MCF 10A (cell line): ENCODE data around the gene PARD3. TPM values are rescaled to one million over a fixed set of nuclear protein-coding genes. Genes with fewer than 3 reads are reported as not detected.
"Not testable (repeated sequence)": the region's sequence is repeated elsewhere in the genome, so short reads cannot be mapped to it uniquely, and the experiment has no call there.

Experiments used
- BruUV-seq: library from RNA; stranded (reverse); fragments of 400-500 nt; replicated peaks from 2 replicates; lab custom pipeline; 2021; lab: Mats Ljungman, UMichigan
- CTCF ChIA-PET: fragments of 300-600 bp; sonication (Branson Sonifier 250); formaldehyde crosslinking; extraction: SDS; loops from one replicate; lab custom pipeline; 2021; ENCODE audit warnings: antibody characterized with exemption, inconsistent platforms; lab: Yijun Ruan, JAX
- POLR2A ChIA-PET: fragments of 300-600, 350-650 bp; sonication (Branson Sonifier 250); formaldehyde crosslinking; extraction: SDS; loops from one replicate; lab custom pipeline; 2020; ENCODE audit warnings: antibody characterized with exemption, inconsistent platforms; lab: Yijun Ruan, JAX
- DNase-seq: peaks from one replicate; pipeline ENCODE4 v3.0.0-alpha.2; 2018; ENCODE audit not compliant: unreplicated experiment
- H3K27ac Mint-ChIP-seq: one replicate; pipeline ENCODE4 v1.8.0; 2022; ENCODE audit warnings: mild to moderate bottlenecking, low read depth, mixed read lengths; ENCODE audit not compliant: unreplicated experiment
- H3K27me3 Mint-ChIP-seq: one replicate; pipeline ENCODE4 v1.8.0; 2022; ENCODE audit warnings: mixed read lengths; ENCODE audit not compliant: insufficient read depth, unreplicated experiment
- H3K36me3 Mint-ChIP-seq: one replicate; pipeline ENCODE4 v1.8.0; 2022; ENCODE audit warnings: mild to moderate bottlenecking, moderate library complexity, mixed read lengths; ENCODE audit not compliant: insufficient read depth, unreplicated experiment
- H3K4me1 Mint-ChIP-seq: one replicate; pipeline ENCODE4 v1.8.0; 2022; ENCODE audit warnings: mixed read lengths; ENCODE audit not compliant: insufficient read depth, unreplicated experiment
- H3K4me3 Mint-ChIP-seq: one replicate; pipeline ENCODE4 v1.8.0; 2022; ENCODE audit warnings: mild to moderate bottlenecking, moderate library complexity, mixed read lengths; ENCODE audit not compliant: unreplicated experiment
- H3K9me3 Mint-ChIP-seq: one replicate; pipeline ENCODE4 v1.8.0; 2022; ENCODE audit warnings: mixed read lengths; ENCODE audit not compliant: unreplicated experiment
- CTCF ChIP-seq: fragments of 200-600 bp; IDR thresholded peaks from one replicate; pipeline ENCODE4 v1.8.0; 2022; ENCODE audit warnings: antibody characterized with exemption, mild to moderate bottlenecking; ENCODE audit not compliant: unreplicated experiment
- intact Hi-C: fragments of 100-400 bp; cut with micrococcal nuclease; formaldehyde crosslinking; loops from 2 replicates; pipeline ENCODE4 v1.14.1; 2022
- total RNA-seq: library from RNA; stranded (reverse); gene quantifications from 2 replicates; pipeline ENCODE4 v1.2.3, GENCODE V29; 2022

The PARD3 gene
- total RNA-seq, 1 experiment from 2014 or later: 70.0 TPM

GRCh38 chr10:34396663-34397062 lies 418.4 kb downstream of the PARD3 start:
- intact Hi-C loops: no loop called here
- Mint-ChIP-seq H3K27ac (peak overlapping the region; percentile 13), H3K4me3 (no peak overlapping the region), H3K9me3 (no peaks in the 10 kb centered on the region), H3K27me3 (no peaks in the 10 kb centered on the region), H3K4me1 (no peaks in the 10 kb centered on the region), H3K36me3 (peaks cover 22% of the 10 kb centered on the region)
- ChIA-PET POLR2A (interaction anchor here (0.6 kb wide), 1 partner anchor 259 kb away, joined by 3 read pairs; no protein-coding TSS in a partner anchor), CTCF (interaction anchor here (0.7 kb wide), 1 partner anchor 69 kb away, joined by 4 read pairs; no protein-coding TSS in a partner anchor)
- no TSS peak for BruUV-seq
- no peak for DNase-seq
- no peak for TF ChIP-seq CTCF

- Mint-ChIP-seq H3K27ac (no peak overlapping the region), H3K27me3 (no peaks in the 10 kb centered on the region), H3K4me3 (no peak overlapping the region), H3K36me3 (peaks cover 13% of the 10 kb centered on the region), H3K4me1 (no peaks in the 10 kb centered on the region), H3K9me3 (no peaks in the 10 kb centered on the region)
- BruUV-seq: no TSS peak
- intact Hi-C loops: no loop called here
- DNase-seq: no peak
- TF ChIP-seq CTCF: no peak
- ChIA-PET POLR2A (interaction anchor here (0.6 kb wide), 1 partner anchor 9 kb away, joined by 3 read pairs; no protein-coding TSS in a partner anchor), CTCF (interaction anchor here (0.6 kb wide), 2 partner anchors 57 to 1100 kb away, joined by 3 to 5 read pairs; no protein-coding TSS in a partner anchor)
Measured at GRCh38 chr10:34392641-34393170, 422.4 kb downstream of the PARD3 start.

- intact Hi-C loops: not testable (repeated sequence)
Measured at GRCh38 chr10:34391168-34391567, 423.9 kb downstream of the PARD3 start.

GRCh38 chr10:34389801-34390200 lies 425.3 kb downstream of the PARD3 start:
- no peak overlapping the region for H3K4me3 Mint-ChIP-seq
- peaks cover 13% of the 10 kb centered on the region for H3K36me3 Mint-ChIP-seq
- no peak for DNase-seq
- intact Hi-C loops: no loop called here
- H3K27me3 Mint-ChIP-seq: no peaks in the 10 kb centered on the region
- H3K4me1 Mint-ChIP-seq: no peaks in the 10 kb centered on the region
- no peaks in the 10 kb centered on the region for H3K9me3 Mint-ChIP-seq
- POLR2A ChIA-PET: no interaction called here
- H3K27ac Mint-ChIP-seq: no peak overlapping the region
- CTCF ChIA-PET: no interaction called here
- TF ChIP-seq CTCF: no peak
- BruUV-seq: no TSS peak

More at GRCh38 chr10:34391168-34391567, 423.9 kb downstream of the PARD3 start:
- H3K4me1 Mint-ChIP-seq, H3K9me3 Mint-ChIP-seq, H3K4me3 Mint-ChIP-seq, H3K27ac Mint-ChIP-seq, BruUV-seq, CTCF ChIA-PET, DNase-seq, H3K27me3 Mint-ChIP-seq: not testable (repeated sequence)
- peaks cover 13% of the 10 kb centered on the region for H3K36me3 Mint-ChIP-seq
- POLR2A ChIA-PET: interaction anchor here (0.9 kb wide), 1 partner anchor 13 kb away, joined by 3 read pairs; no protein-coding TSS in a partner anchor
